Muscle layer of colon (tissue), 2 donors: ENCODE data around the gene IL36A.

Source experiments
- H3K27ac ChIP-seq: one replicate; pipeline ENCODE4 v1.7.0; 2013; ENCODE audit warnings: low read depth, mild to moderate bottlenecking, low read length, moderate library complexity
- H3K27me3 ChIP-seq, 2 donors: one replicate each; pipeline ENCODE4 v1.7.0; 2013; ENCODE audit warnings: low read length in 2 of 2, mild to moderate bottlenecking in 2 of 2; ENCODE audit not compliant: insufficient read depth in 2 of 2, control insufficient read depth in 1 of 2
- H3K36me3 ChIP-seq: one replicate; pipeline ENCODE4 v1.7.0; 2013; ENCODE audit warnings: mild to moderate bottlenecking, low read length; ENCODE audit not compliant: insufficient read depth
- H3K4me1 ChIP-seq: one replicate; pipeline ENCODE4 v1.7.0; 2013; ENCODE audit warnings: mild to moderate bottlenecking, low read length; ENCODE audit not compliant: insufficient read depth
- H3K4me3 ChIP-seq, 2 donors: one replicate each; pipeline ENCODE4 v1.7.0; 2013; ENCODE audit warnings: low read length in 2 of 2, low read depth in 1 of 2, mild to moderate bottlenecking in 1 of 2, moderate library complexity in 1 of 2
- H3K9ac ChIP-seq: one replicate; pipeline ENCODE4 v1.7.0; 2013; ENCODE audit warnings: low read length
- H3K9me3 ChIP-seq: one replicate; pipeline ENCODE4 v1.7.0; 2013; ENCODE audit warnings: mild to moderate bottlenecking, low read length
- donor health status: abdominal sarcoma.
- donor health status: Adenocarcinoma of cecum.

The IL36A gene

GRCh38 chr2:113005030-113005509 lies at the start of gene IL36A:
Gene IL36A, plus strand, starts transcription at chr2:113005459. Its CDS starts 413 bp downstream, at chr2:113005872.
- H3K9ac ChIP-seq: no peak within 1 kb of the TSS
- H3K27me3 ChIP-seq: no peaks in the 10 kb centered on the region
- no peaks in the 10 kb centered on the region for H3K9me3 ChIP-seq
- H3K36me3 ChIP-seq: no peaks in the 10 kb centered on the region
- no peaks in the 10 kb centered on the region for H3K4me1 ChIP-seq
- no peak within 1 kb of the TSS for H3K27ac ChIP-seq
- no peak within 1 kb of the TSS for H3K4me3 ChIP-seq

- no peaks in the 10 kb centered on the region for H3K4me1 ChIP-seq
Observed at GRCh38 chr2:112957511-112957910, 47.7 kb upstream of the IL36A start.

DNA sequence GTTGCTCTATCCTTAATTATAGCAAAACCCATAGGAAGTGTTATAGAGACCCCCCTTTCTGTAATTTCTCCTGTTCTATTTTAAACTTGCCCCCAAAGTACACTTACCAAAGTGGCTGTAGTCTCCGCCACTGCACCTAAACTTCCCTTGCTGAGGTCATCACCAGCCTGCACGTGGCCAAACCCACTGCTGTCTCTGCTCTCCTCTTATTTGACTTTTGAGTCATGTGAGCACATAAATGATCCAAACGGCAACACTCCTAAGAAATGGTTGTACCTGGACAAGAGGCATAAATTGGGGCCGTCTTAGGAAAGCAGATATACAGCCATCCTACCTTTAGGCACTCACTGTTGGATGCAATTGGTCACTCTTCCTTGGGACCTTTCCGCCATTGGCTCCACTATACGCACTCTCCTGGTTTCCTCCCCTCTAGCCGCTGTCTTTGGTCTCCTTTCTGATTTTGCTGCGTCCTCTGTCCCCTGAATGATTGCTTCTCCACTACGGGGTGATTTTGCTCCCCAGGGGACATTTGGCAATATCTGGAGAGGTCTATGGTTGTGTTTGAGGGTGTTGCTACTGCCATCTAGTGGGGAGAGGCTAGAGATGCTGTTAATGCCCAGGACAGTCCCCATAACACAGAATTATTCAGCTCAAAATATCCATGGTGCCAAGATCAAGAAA lies 46.7 kb upstream of the IL36A start:
- no peak overlapping the region for H3K4me3 ChIP-seq
- H3K27ac ChIP-seq: no peak overlapping the region
- H3K4me1 ChIP-seq: no peaks in the 10 kb centered on the region
- peaks cover 0 to 5% of the 10 kb centered on the region in 2 donors for H3K27me3 ChIP-seq
- no peaks in the 10 kb centered on the region for H3K9me3 ChIP-seq
- H3K9ac ChIP-seq: no peak overlapping the region
- H3K36me3 ChIP-seq: no peaks in the 10 kb centered on the region

More at GRCh38 chr2:112957511-112957910, 47.7 kb upstream of the IL36A start:
- Histone ChIP-seq H3K27me3 (peaks cover 0 to 5% of the 10 kb centered on the region in 2 donors), H3K4me3 (no peak overlapping the region), H3K36me3 (no peaks in the 10 kb centered on the region), H3K9ac (no peak overlapping the region), H3K9me3 (no peaks in the 10 kb centered on the region), H3K27ac (no peak overlapping the region)

- no peaks in the 10 kb centered on the region for H3K4me1 ChIP-seq
- H3K27me3 ChIP-seq: peaks cover 0 to 5% of the 10 kb centered on the region in 2 donors
- H3K27ac ChIP-seq: no peak overlapping the region
- no peaks in the 10 kb centered on the region for H3K9me3 ChIP-seq
- no peak overlapping the region for H3K9ac ChIP-seq
- no peaks in the 10 kb centered on the region for H3K36me3 ChIP-seq
- no peak overlapping the region for H3K4me3 ChIP-seq
Observed at GRCh38 chr2:112959109-112959812, 46.0 kb upstream of the IL36A start.

- no peak overlapping the region for H3K4me3 ChIP-seq
- H3K4me1 ChIP-seq: no peaks in the 10 kb centered on the region
- no peaks in the 10 kb centered on the region for H3K9me3 ChIP-seq
- H3K9ac ChIP-seq: no peak overlapping the region
- no peaks in the 10 kb centered on the region for H3K36me3 ChIP-seq
- no peak overlapping the region for H3K27ac ChIP-seq
- peaks cover 0 to 5% of the 10 kb centered on the region in 2 donors for H3K27me3 ChIP-seq
Observed at GRCh38 chr2:112960230-112960825, 44.9 kb upstream of the IL36A start.

GRCh38 chr2:112962308-112963175 lies 42.7 kb upstream of the IL36A start:
- H3K36me3 ChIP-seq: no peaks in the 10 kb centered on the region
- H3K27ac ChIP-seq: no peak overlapping the region
- H3K4me3 ChIP-seq: no peak overlapping the region
- no peaks in the 10 kb centered on the region for H3K4me1 ChIP-seq
- H3K9me3 ChIP-seq: no peaks in the 10 kb centered on the region
- H3K9ac ChIP-seq: no peak overlapping the region
- H3K27me3 ChIP-seq: peaks cover 0 to 5% of the 10 kb centered on the region in 2 donors

- Histone ChIP-seq H3K36me3 (no peaks in the 10 kb centered on the region), H3K27ac (no peak overlapping the region), H3K4me3 (no peak overlapping the region), H3K4me1 (no peaks in the 10 kb centered on the region), H3K9ac (no peak overlapping the region), H3K9me3 (no peaks in the 10 kb centered on the region), H3K27me3 (no peaks in the 10 kb centered on the region)
Observed at GRCh38 chr2:112967023-112967422, 38.2 kb upstream of the IL36A start.

- Histone ChIP-seq H3K27me3 (no peaks in the 10 kb centered on the region), H3K4me3 (no peak overlapping the region), H3K27ac (no peak overlapping the region), H3K36me3 (no peaks in the 10 kb centered on the region), H3K9ac (no peak overlapping the region), H3K9me3 (no peaks in the 10 kb centered on the region), H3K4me1 (no peaks in the 10 kb centered on the region)
Observed at GRCh38 chr2:112972423-112973086, 32.7 kb upstream of the IL36A start.

DNA sequence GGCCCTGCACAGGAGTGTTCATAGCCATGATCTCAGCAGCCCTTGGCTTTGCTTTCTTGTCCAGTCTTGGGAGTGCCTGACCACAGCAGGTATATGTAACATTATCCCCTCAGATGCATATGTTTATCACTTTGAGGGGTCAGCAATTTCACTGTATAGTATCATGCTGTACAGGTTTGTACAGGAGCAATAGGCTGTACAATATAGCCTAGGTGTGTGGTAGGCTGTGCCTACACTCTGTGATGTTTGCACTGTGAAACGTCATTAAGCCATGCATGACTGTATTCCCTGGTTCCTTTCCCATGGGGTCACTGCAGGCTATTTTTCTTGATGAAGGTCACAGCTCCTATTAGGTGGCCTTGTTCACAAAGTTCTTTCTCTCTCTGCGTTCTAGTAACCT lies 32.1 kb upstream of the IL36A start:
- no peaks in the 10 kb centered on the region for H3K27me3 ChIP-seq
- H3K4me1 ChIP-seq: no peaks in the 10 kb centered on the region
- H3K36me3 ChIP-seq: no peaks in the 10 kb centered on the region
- H3K4me3 ChIP-seq: no peak overlapping the region
- H3K9me3 ChIP-seq: no peaks in the 10 kb centered on the region
- no peak overlapping the region for H3K27ac ChIP-seq
- no peak overlapping the region for H3K9ac ChIP-seq

GRCh38 chr2:112977559-112978056 lies 27.7 kb upstream of the IL36A start, which contains the start of gene IL36G:
Gene IL36G, plus strand, starts transcription at chr2:112978006. Its CDS starts 633 bp downstream, at chr2:112978639.
- no peak within 1 kb of the TSS for H3K27ac ChIP-seq

More at GRCh38 chr2:112977559-112978056, 27.7 kb upstream of the IL36A start, which contains the start of gene IL36G:
- no peaks in the 10 kb centered on the region for H3K9me3 ChIP-seq
- H3K27me3 ChIP-seq: no peaks in the 10 kb centered on the region
- H3K4me1 ChIP-seq: no peaks in the 10 kb centered on the region
- no peaks in the 10 kb centered on the region for H3K36me3 ChIP-seq
- no peak within 1 kb of the TSS for H3K9ac ChIP-seq
- H3K4me3 ChIP-seq: no peak within 1 kb of the TSS
